ENCODE results near the gene R3HDML. TPM values are rescaled to one million over a fixed set of nuclear protein-coding genes. Genes with fewer than 3 reads are reported as not detected.
"Not testable (repeated sequence)": the region's sequence is repeated elsewhere in the genome, so short reads cannot be mapped to it uniquely, and the experiment has no call there.

The R3HDML gene
- total RNA-seq, 1 donor from 2014 or later: not detected

GRCh38 chr20:44314870-44315269 is 22.0 kb upstream of the R3HDML start:
- DNase-seq (ENCODE audit: extremely low spot score, unreplicated experiment): no peak
- Mint-ChIP-seq H3K36me3 (ENCODE audit: unreplicated experiment) (no peaks in the 10 kb centered on the region), H3K4me1 (ENCODE audit: unreplicated experiment) (peaks cover 11% of the 10 kb centered on the region), H3K27ac (ENCODE audit: unreplicated experiment) (no peak overlapping the region), H3K9me3 (ENCODE audit: unreplicated experiment) (no peaks in the 10 kb centered on the region), H3K27me3 (ENCODE audit: unreplicated experiment) (peaks cover 17% of the 10 kb centered on the region), H3K4me3 (ENCODE audit: unreplicated experiment) (no peak overlapping the region)
- TF ChIP-seq, protein P1, sequence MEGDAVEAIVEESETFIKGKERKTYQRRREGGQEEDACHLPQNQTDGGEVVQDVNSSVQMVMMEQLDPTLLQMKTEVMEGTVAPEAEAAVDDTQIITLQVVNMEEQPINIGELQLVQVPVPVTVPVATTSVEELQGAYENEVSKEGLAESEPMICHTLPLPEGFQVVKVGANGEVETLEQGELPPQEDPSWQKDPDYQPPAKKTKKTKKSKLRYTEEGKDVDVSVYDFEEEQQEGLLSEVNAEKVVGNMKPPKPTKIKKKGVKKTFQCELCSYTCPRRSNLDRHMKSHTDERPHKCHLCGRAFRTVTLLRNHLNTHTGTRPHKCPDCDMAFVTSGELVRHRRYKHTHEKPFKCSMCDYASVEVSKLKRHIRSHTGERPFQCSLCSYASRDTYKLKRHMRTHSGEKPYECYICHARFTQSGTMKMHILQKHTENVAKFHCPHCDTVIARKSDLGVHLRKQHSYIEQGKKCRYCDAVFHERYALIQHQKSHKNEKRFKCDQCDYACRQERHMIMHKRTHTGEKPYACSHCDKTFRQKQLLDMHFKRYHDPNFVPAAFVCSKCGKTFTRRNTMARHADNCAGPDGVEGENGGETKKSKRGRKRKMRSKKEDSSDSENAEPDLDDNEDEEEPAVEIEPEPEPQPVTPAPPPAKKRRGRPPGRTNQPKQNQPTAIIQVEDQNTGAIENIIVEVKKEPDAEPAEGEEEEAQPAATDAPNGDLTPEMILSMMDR (IDR thresholded peaks at IDR 0.05): no peak

DNA sequence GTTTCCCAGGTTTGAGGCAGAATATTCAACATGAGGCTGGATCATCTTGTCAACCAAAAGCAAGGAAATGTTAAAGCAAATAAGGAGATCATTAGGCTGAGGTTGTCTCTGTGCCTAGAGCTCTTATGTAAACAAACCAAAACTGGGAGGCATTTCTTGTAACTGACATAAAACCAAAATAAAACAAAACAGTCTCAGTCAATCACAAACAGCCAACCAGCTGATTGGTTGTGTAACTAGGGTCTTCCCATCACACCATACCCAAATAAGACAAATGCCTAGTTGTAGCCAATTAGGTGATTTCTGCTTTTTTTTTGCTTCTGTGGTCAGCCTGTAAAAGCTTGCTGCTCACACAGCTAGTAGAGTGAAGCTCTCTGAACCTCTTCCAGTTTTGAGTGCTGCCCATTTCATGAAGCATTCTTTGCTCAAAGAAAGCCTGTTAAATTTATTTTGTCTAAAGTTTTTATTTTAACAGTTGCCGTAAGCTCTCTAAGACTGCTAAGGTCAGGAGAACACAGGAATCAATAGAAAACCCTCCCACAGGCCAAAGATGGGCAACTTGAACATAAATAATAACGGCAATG is 16.9 kb upstream of the R3HDML start:
- no peak overlapping the region for H3K4me3 Mint-ChIP-seq (ENCODE audit: unreplicated experiment)
- no peaks in the 10 kb centered on the region for H3K9me3 Mint-ChIP-seq (ENCODE audit: unreplicated experiment)
- peaks cover 5% of the 10 kb centered on the region for H3K4me1 Mint-ChIP-seq (ENCODE audit: unreplicated experiment)
- no peak overlapping the region for H3K27ac Mint-ChIP-seq (ENCODE audit: unreplicated experiment)
- no peak for DNase-seq (ENCODE audit: extremely low spot score, unreplicated experiment)
- TF ChIP-seq, protein P1 (IDR thresholded peaks at IDR 0.05): no peak
- H3K36me3 Mint-ChIP-seq (ENCODE audit: unreplicated experiment): no peaks in the 10 kb centered on the region
- H3K27me3 Mint-ChIP-seq (ENCODE audit: unreplicated experiment): peaks cover 10% of the 10 kb centered on the region

GRCh38 chr20:44324343-44324742 is 12.5 kb upstream of the R3HDML start:
- H3K9me3 Mint-ChIP-seq (ENCODE audit: unreplicated experiment): no peaks in the 10 kb centered on the region
- H3K27ac Mint-ChIP-seq (ENCODE audit: unreplicated experiment): no peak overlapping the region
- peaks cover 10% of the 10 kb centered on the region for H3K27me3 Mint-ChIP-seq (ENCODE audit: unreplicated experiment)
- H3K4me1 Mint-ChIP-seq (ENCODE audit: unreplicated experiment): peaks cover 6% of the 10 kb centered on the region
- H3K4me3 Mint-ChIP-seq (ENCODE audit: unreplicated experiment): no peak overlapping the region
- DNase-seq (ENCODE audit: extremely low spot score, unreplicated experiment): no peak
- no peaks in the 10 kb centered on the region for H3K36me3 Mint-ChIP-seq (ENCODE audit: unreplicated experiment)
- TF ChIP-seq, protein P1 (IDR thresholded peaks at IDR 0.05): no peak

DNA sequence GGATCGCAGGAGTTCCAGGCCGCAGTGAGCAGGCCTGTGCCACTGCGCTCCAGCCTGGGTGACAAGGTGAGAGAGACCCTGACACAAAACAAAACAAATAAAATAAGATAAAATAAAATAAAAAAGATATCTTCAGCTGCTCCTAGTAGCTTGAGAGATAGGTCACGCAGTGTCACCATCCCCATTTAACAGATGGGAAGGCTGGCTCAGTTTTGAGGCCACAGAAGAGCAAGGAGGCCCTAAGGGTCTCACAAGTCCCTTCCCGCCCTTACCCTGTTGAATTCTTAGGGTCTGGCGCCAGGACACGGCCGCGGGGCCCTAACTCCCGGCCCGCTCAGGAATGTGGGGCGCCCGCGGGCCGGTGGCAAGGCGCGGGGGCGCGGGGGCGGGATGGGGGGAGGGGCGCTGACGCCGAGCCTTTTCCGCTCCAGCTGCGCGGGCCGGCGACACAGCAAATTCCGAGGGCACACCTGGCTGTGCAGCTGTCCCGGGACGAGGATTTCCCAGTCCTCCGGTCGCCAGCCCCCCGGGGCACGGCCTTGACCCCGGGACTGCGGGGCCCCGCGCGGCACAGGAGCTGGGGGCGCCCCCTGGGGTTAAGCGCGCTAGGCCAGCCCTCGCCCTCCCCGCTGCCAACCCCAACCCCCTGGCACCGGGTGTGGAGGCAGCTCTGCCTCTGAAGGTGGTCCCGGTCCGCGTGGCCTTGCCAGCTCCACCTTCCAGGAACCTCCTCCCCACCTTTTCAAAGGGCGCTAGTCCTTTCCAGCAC is 10.3 kb upstream of the R3HDML start:
- no peak overlapping the region for H3K27ac Mint-ChIP-seq (ENCODE audit: unreplicated experiment)
- peaks cover 17% of the 10 kb centered on the region for H3K27me3 Mint-ChIP-seq (ENCODE audit: unreplicated experiment)
- TF ChIP-seq, protein P1 (IDR thresholded peaks at IDR 0.05): no peak
- no peaks in the 10 kb centered on the region for H3K36me3 Mint-ChIP-seq (ENCODE audit: unreplicated experiment)
- H3K4me1 Mint-ChIP-seq (ENCODE audit: unreplicated experiment): peaks cover 6% of the 10 kb centered on the region
- H3K4me3 Mint-ChIP-seq (ENCODE audit: unreplicated experiment): no peak overlapping the region
- DNase-seq (ENCODE audit: extremely low spot score, unreplicated experiment): no peak
- H3K9me3 Mint-ChIP-seq (ENCODE audit: unreplicated experiment): no peaks in the 10 kb centered on the region

DNA sequence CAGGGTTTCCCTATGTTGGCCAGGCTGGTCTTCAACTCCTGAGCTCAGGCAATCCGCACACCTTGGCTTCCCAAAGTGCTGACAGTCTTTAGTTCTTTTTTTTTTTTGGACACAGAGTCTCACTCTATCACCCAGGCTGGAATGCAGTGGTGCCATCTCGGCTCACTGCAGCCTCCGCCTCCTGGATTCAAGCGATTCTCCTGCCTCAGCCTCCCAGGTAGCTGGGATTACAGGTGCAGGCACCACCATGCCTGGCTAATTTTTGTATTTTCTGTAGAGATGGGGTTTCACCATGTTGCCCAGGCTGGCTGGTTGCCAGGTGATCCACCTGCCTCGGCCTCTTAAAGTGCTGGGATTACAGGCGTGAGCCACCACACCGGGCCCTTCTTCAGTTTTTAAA is 9.1 kb upstream of the R3HDML start:
- peaks cover 17% of the 10 kb centered on the region for H3K27me3 Mint-ChIP-seq (ENCODE audit: unreplicated experiment)
- not testable (repeated sequence) for H3K4me1 Mint-ChIP-seq (ENCODE audit: unreplicated experiment); H3K4me3 Mint-ChIP-seq (ENCODE audit: unreplicated experiment); H3K27ac Mint-ChIP-seq (ENCODE audit: unreplicated experiment); DNase-seq (ENCODE audit: extremely low spot score, unreplicated experiment); H3K36me3 Mint-ChIP-seq (ENCODE audit: unreplicated experiment); H3K9me3 Mint-ChIP-seq (ENCODE audit: unreplicated experiment)

All from osteocyte (in vitro differentiated cells).